Epidermal melanocyte (primary cell): Measurements from ENCODE around the gene MRPL58.
"Not testable (repeated sequence)": the region's sequence is repeated elsewhere in the genome, so short reads cannot be mapped to it uniquely, and the experiment has no call there.

Source experiments
- DNase-seq: peaks from one replicate; pipeline ENCODE4 v3.0.0; 2011; ENCODE audit warnings: low spot score; ENCODE audit not compliant: insufficient read length

MRPL58 gene

GRCh38 chr17:75012346-75013091 is at the start of gene MRPL58:
Gene MRPL58, plus strand, starts transcription at chr17:75012670. Its CDS starts 17 bp downstream, at chr17:75012687.
- peak; percentile 83 for DNase-seq

- no peak for DNase-seq
Measured at GRCh38 chr17:74963656-74964055, 48.8 kb upstream of the MRPL58 start.

DNA sequence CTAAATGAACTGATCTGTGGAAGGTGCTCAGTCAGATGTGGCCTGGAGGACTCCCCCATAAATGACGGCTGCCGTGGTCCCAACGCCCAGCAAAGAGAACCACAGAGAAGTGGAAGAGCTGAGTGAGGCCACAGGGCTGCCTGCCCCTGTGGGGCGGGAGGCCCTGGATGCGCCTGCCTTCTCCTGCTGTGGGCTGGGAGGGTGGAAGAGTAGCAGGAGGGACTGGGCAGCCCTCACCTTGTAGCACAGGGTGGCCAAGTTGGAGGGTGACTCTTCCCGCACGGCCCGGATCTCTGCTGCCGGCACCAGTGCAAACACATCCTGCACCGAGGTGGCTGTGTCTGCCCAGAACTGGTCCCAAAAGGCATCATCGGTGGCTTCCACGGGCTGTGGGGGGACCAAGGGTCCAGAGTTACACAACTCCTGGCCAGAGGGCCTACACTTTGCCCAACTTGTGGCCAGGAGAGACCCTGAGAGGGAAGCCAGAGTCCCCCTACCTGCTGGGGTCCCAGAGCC is 48.2 kb upstream of the MRPL58 start:
- no peak for DNase-seq

DNA sequence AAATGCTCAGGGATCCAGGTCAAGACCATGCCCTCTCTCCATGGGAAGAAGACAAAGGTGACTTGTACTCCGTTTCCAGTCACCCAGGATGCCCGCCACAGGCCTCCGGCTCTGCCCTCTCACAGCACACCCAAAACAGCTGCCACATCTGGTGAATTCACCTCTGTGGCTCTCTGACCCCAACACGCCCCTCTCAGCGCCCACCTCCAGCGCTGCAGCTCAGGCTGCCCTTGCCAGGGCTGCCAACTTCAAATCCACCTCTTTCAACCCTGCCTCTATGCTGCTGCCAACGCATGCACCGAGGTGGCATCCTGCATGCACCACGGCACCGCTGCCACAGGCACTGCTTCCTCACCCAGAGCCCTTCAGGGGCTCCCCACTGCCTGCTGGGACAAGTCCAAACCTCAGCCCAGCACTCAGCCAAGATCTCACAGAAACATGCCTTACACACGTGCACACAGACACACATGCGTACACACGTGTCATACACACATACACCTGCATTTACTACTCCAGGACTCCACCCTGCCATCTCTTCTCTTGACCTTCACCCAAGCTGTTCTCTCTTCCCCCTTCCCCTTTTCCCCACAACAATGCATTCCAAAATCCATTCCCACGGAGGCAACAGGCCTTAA is 47.4 kb upstream of the MRPL58 start:
- no peak for DNase-seq

DNA sequence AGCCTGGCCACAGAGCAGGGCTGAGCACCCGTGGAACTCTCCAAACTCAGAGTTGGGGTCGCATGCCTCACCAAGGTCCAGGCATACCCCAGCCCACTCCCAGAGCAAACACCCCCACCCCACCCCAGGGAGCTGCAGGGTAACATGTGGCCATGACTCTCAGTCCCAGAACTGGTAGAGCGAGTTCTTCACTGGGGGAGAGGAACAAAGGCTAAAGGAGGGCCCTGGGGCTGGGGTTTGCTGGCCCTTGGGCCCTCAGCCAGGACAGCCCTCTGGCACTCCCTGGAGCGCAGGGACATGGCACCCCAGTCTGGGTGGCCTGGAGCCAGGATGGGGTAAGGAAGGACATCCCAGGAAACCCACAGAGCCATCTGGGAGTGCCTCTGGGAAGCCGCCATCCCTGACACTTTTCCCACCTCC is 44.1 kb upstream of the MRPL58 start:
- DNase-seq, result no peak

GRCh38 chr17:74969501-74969900 is 43.0 kb upstream of the MRPL58 start:
- not testable (repeated sequence) for DNase-seq

- DNase-seq, result no peak
Measured at GRCh38 chr17:74970395-74970794, 42.1 kb upstream of the MRPL58 start.

- no peak for DNase-seq
Measured at GRCh38 chr17:74971069-74971841, 41.2 kb upstream of the MRPL58 start.

DNA sequence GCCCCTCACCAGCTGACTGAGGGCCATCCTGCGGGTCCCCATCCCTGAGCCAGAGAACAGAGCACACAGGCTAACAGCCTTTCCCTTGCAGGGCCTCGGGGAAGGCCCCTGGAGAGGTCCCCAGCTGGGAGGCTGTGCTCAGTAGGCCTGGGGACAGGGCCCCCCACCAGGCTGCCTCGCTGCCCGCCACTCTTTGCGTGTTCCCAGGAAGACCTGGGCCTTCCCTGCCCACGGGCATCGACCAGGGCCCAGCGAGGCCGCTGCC is 40.7 kb upstream of the MRPL58 start:
- DNase-seq, result no peak

- DNase-seq, result no peak
Measured at GRCh38 chr17:74972107-74972972, 40.1 kb upstream of the MRPL58 start, which contains the start of gene HID1. Gene HID1, minus strand, starts transcription at chr17:74972759. Its CDS starts 103 bp downstream, at chr17:74972656.

GRCh38 chr17:74972973-74973328 is 39.5 kb upstream of the MRPL58 start:
- no peak for DNase-seq

- DNase-seq, result no peak
Measured at GRCh38 chr17:74975943-74976342, 36.5 kb upstream of the MRPL58 start.

- no peak for DNase-seq
Measured at GRCh38 chr17:74977802-74978201, 34.7 kb upstream of the MRPL58 start.

- DNase-seq, result no peak
Measured at GRCh38 chr17:74978240-74978639, 34.2 kb upstream of the MRPL58 start.

DNA sequence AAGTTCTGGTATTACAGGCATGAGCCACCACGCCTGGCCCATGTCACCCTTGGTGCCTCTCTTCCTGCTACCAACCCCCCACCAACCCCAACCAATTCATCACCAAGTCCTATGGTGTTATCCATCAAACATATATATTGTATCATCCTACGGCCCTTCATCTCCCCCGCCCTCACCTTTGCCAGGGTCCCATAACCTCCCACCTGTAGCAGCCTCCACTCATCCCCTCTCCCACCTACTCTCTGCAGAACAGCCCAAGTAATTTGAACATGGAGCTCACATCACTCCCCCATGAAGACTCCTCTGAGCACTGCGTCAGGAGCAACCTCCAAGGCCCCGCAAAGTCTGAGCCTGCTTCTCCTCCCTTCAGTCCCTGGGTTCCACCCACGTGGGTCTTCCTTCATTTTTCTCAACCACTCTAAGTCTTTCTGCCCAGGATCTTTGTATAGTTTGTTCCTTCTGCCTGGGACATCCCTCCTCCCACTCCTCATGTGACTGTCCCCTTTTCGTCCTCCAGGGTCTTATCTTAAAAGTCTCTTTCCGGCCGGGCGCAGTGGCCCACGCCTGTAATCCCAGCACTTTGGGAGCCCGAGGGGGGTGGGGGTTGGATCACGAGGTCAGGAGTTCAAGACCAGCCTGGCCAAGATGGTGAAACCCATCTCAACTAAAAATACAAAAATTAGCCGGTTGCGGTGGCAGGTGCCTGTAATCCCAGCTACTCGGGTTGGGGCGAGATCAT is 32.9 kb upstream of the MRPL58 start:
- DNase-seq, result no peak

GRCh38 chr17:74981318-74981978 is 31.0 kb upstream of the MRPL58 start:
- DNase-seq, result no peak

- peak; percentile 50 for DNase-seq
Measured at GRCh38 chr17:74981979-74982662, 30.3 kb upstream of the MRPL58 start.

DNA sequence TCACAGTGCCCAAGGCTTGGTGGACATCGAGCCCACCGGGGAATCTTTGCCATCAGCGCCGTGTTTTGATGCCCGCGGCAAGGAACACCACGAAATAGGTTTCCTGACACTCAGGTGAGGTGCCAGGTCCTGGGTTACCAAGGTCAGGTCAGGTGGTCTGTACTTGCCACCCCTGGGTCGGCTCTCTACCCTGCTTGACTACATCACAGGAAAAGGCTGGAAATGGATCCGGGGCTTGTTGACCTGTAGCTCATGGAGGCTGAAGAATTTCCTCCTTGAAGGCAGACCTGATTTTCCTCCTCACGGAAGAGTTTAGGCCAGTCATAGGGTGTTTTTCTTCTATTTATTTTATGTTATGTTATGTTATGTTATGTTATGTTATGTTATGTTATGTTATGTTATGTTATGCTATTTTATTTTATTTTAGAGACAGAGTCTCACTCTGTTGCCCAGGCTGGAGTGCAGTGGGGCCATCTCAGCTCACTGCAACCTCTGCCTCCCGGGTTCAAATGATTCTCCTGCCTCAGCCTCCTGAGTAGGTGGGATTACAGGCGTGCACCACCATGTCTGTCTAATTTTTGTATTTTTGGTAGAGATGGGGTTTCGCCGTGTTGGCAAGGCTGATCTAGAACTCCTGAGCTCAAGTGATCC is 29.7 kb upstream of the MRPL58 start:
- DNase-seq, result not testable (repeated sequence)

DNA sequence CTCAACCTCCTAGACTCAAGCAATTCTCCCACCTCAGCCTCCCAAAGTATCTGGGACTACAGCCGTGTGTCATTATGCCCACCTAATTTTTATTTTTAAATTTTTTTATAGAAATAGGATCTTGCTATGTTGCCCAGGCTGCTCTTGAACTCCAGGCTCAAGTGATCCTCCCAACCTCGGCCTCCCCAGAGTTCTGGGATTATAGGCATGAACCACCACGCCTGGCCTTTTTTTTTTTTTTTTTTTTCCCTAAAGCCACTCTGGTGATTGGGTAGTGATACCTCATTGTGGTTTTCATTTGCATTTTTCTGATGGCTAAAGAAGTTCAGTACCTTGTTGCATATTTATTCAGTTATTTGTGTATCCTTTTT is 26.3 kb upstream of the MRPL58 start:
- DNase-seq, result no peak
